HepG2 (cell line): ENCODE measurements around the gene INTS4. TPM values are rescaled to one million over a fixed set of nuclear protein-coding genes. Genes with fewer than 3 reads are reported as not detected.

Source experiments
- ATAC-seq: fragments of 200-7000 bp; cut with Tn5 transposase; 3 replicates; pipeline ENCODE4 v1.9.1; 2020; ENCODE audit warnings: mild to moderate bottlenecking, moderate library complexity
- BruUV-seq: library from RNA; stranded (reverse); fragments of 400-500 nt; replicated peaks from 2 replicates; lab custom pipeline; 2021; lab: Mats Ljungman, UMichigan
- CTCF ChIA-PET: fragments of 300-600 bp; formaldehyde crosslinking; extraction: SDS; loops from one replicate; lab custom pipeline; 2021; ENCODE audit warnings: low total read pairs, inconsistent platforms, low intra/inter-chr PET ratio; lab: Yijun Ruan, JAX
- POLR2A ChIA-PET: fragments of 350-600 bp; sonication (Branson Sonifier 250); formaldehyde crosslinking; loops from one replicate; lab custom pipeline; 2020; ENCODE audit warnings: antibody characterized with exemption, inconsistent platforms; lab: Yijun Ruan, JAX
- DNase-seq: peaks from one replicate; pipeline ENCODE4 v3.0.0-alpha.2; 2015; ENCODE audit warnings: low spot score
- FAIRE-seq: peaks from 3 replicates; lab custom pipeline; 2011; peaks lifted over from hg19 to GRCh38; lab: Jason Lieb, UNC
- H2AFZ ChIP-seq: one replicate; pipeline ENCODE4 v1.6.1; 2011; ENCODE audit warnings: low read length, inconsistent platforms
- H3K27ac ChIP-seq: fragments of 300-600 bp; 3 replicates; pipeline ENCODE4 v1.8.0; 2011; ENCODE audit warnings: mixed run types, mild to moderate bottlenecking, mixed read lengths, low read length, inconsistent platforms; ENCODE audit not compliant: insufficient read depth; ENCODE audit errors: extremely low read length
- H3K27me3 ChIP-seq, 2 experiments: fragments of 200-600 bp in 1 of 2; 2 replicates in 1 of 2; 3 replicates in 1 of 2; pipeline versions ENCODE4 v1.6.0 to v1.8.0; 2011; ENCODE audit warnings: low read length in 2 of 2, mild to moderate bottlenecking in 2 of 2, moderate library complexity in 2 of 2, inconsistent platforms in 1 of 2; ENCODE audit not compliant: insufficient read depth in 2 of 2, control insufficient read depth in 1 of 2
- H3K36me3 ChIP-seq, 2 experiments: fragments of 200-600 bp in 1 of 2; replicated peaks in 1 of 2; 2 replicates in 1 of 2; 3 replicates in 1 of 2; pipeline versions ENCODE4 v1.5.1 to v1.8.0; 2011; ENCODE audit warnings: low read length in 2 of 2, inconsistent platforms in 1 of 2; ENCODE audit not compliant: insufficient read depth in 2 of 2, control insufficient read depth in 1 of 2
- H3K4me1 ChIP-seq: 2 replicates; pipeline ENCODE4 v1.5.1; 2012; ENCODE audit warnings: low read length, inconsistent platforms; ENCODE audit not compliant: insufficient read depth
- H3K4me2 ChIP-seq: 2 replicates; pipeline ENCODE4 v1.6.0; 2011; ENCODE audit warnings: low read depth, low read length, inconsistent platforms
- H3K4me3 ChIP-seq, 3 experiments: fragments of 200-600 bp in 1 of 3; sonication (generic), shearing (Covaris generic) in 1 of 3; replicated peaks in 1 of 3; 2 replicates each; pipeline ENCODE4 v1.5.1; 2011 to 2016; ENCODE audit warnings: low read length in 3 of 3, inconsistent platforms in 2 of 3, low read depth in 2 of 3, mild to moderate bottlenecking in 2 of 3, control low read depth in 1 of 3, mixed read lengths in 1 of 3; ENCODE audit not compliant: insufficient read depth in 1 of 3
- H3K79me2 ChIP-seq: one replicate; pipeline ENCODE4 v1.6.1; 2011; ENCODE audit warnings: low read length, inconsistent platforms; ENCODE audit not compliant: insufficient read depth
- H3K9ac ChIP-seq: 2 replicates; pipeline ENCODE4 v1.6.0; 2011; ENCODE audit warnings: mild to moderate bottlenecking, low read depth, low read length, inconsistent platforms; ENCODE audit not compliant: insufficient read depth
- H3K9me3 ChIP-seq: 2 replicates; pipeline ENCODE4 v1.5.1; 2012; ENCODE audit warnings: mild to moderate bottlenecking, low read length
- H4K20me1 ChIP-seq: 2 replicates; pipeline ENCODE4 v1.6.0; 2011; ENCODE audit warnings: inconsistent platforms, mild to moderate bottlenecking, low read length, moderate library complexity; ENCODE audit not compliant: insufficient read depth
- CTCF ChIP-seq: sonication (generic); formaldehyde crosslinking; IDR thresholded peaks from 2 replicates; pipeline ENCODE4 v1.5.0; 2020; ENCODE audit warnings: mild to moderate bottlenecking, missing genetic modification reagents, moderate library complexity
- FOSL2 ChIP-seq: sonication (generic); formaldehyde crosslinking; IDR thresholded peaks from 2 replicates; pipeline ENCODE4 v1.4.0; 2020; ENCODE audit warnings: missing genetic modification reagents
- HBP1 ChIP-seq: IDR thresholded peaks from 2 replicates; pipeline ENCODE4 v1.6.1; 2016; ENCODE audit warnings: low read depth, control low read depth
- MAX ChIP-seq: IDR thresholded peaks from 2 replicates; pipeline ENCODE4 v1.6.1; 2012; ENCODE audit warnings: inconsistent platforms
- REPIN1 ChIP-seq: sonication (generic); formaldehyde crosslinking; IDR thresholded peaks from 2 replicates; pipeline ENCODE4 v1.8.0; 2022; ENCODE audit warnings: missing genetic modification reagents, low read depth, mild to moderate bottlenecking, borderline replicate concordance
- SAP130 ChIP-seq: IDR thresholded peaks from 2 replicates; pipeline ENCODE4 v1.6.1; 2016; ENCODE audit warnings: low read depth
- SIX1 ChIP-seq: sonication (generic); formaldehyde crosslinking; IDR thresholded peaks from 2 replicates; pipeline ENCODE4 v1.4.0; 2020; ENCODE audit warnings: missing genetic modification reagents, borderline replicate concordance
- SMARCE1 ChIP-seq: fragments of 450-650 bp; IDR thresholded peaks from 2 replicates; pipeline ENCODE4 v1.6.1; 2017; ENCODE audit warnings: borderline replicate concordance
- SNAPC2 ChIP-seq: sonication (generic); formaldehyde crosslinking; IDR thresholded peaks from 2 replicates; pipeline ENCODE4 v1.8.1; 2022; ENCODE audit warnings: mild to moderate bottlenecking, missing genetic modification reagents
- STAT6 ChIP-seq: sonication (generic); formaldehyde crosslinking; IDR thresholded peaks from 2 replicates; pipeline ENCODE4 v1.4.0; 2020; ENCODE audit warnings: missing genetic modification reagents, mild to moderate bottlenecking, borderline replicate concordance
- TBP ChIP-seq: sonication (generic); formaldehyde crosslinking; IDR thresholded peaks from 2 replicates; pipeline ENCODE4 v1.5.0; 2020; ENCODE audit warnings: missing genetic modification reagents
- ZNF251 ChIP-seq: sonication (generic); formaldehyde crosslinking; IDR thresholded peaks from 2 replicates; pipeline ENCODE4 v1.9.0; 2021; ENCODE audit warnings: mild to moderate bottlenecking, missing genetic modification reagents
- ZNF614 ChIP-seq: IDR thresholded peaks from 2 replicates; pipeline ENCODE4 v1.6.1; 2018; ENCODE audit warnings: missing biosample characterization, missing genetic modification reagents, inconsistent platforms, borderline replicate concordance
- WGBS: methylation state at CpG from one replicate; pipeline ENCODE4 v1.1.6; 2017; ENCODE audit warnings: low lambda C conversion rate; 5-methylcytosine and 5-hydroxymethylcytosine counted together
- in situ Hi-C: cut with HindIII; loops from 2 replicates; pipeline ENCODE4 v1.10.0; 2017; ENCODE audit warnings: low pct_unique_long_range_greater_than_20kb; ENCODE audit not compliant: extremely low pct_ligation_motif_present
- intact Hi-C: fragments of 100-400 bp; cut with micrococcal nuclease; formaldehyde crosslinking; loops from one replicate; pipeline ENCODE4 v1.10.0; 2022; ENCODE audit not compliant: unreplicated experiment
- polyA plus RNA-seq, 8 experiments: library from polyadenylated mRNA; depleted of rRNA in 3 of 8; stranded (reverse) in 7 of 8; unstranded in 1 of 8; fragments of >200 nt; fragmentation: Illumina TruSeq in 4 of 8; extraction: Trizol in 4 of 8; gene quantifications; 2 replicates each; pipeline versions ENCODE4 v1.2.1 to v1.2.3, GENCODE V29; 2011 to 2016; ENCODE audit warnings: low read depth in 4 of 8, missing spikeins in 1 of 8, mixed read lengths in 1 of 8; ENCODE audit not compliant: insufficient read depth in 1 of 8
- total RNA-seq, 5 experiments: library from RNA; depleted of rRNA; stranded (reverse); fragments of >200 nt; fragmentation: Illumina TruSeq; extraction: Trizol; gene quantifications; 2 replicates each; pipeline ENCODE4 v1.2.3, GENCODE V29; 2016; ENCODE audit warnings: low read depth in 1 of 5

The INTS4 gene
- total and polyA plus RNA-seq, 2 of the 13 experiments (the other 11 are each of a cell fraction or from before 2014, with no cell fraction given) = 37.3 to 44.8 TPM

- TF ChIP-seq CTCF (CRISPR knock-in tag) (peak; percentile 24; the same call in 1 of the 2 replicates), TBP (no peak), SAP130 (CRISPR knock-in tag) (peak; percentile 28; the same call in 1 of the 2 replicates), SNAPC2 (CRISPR knock-in tag) (no peak), MAX (peak; percentile 38; the same call in 1 of the 2 replicates), ZNF251 (no peak), FOSL2 (peak; percentile 83)
Observed at GRCh38 chr11:78034623-78035022, 40.2 kb upstream of the INTS4 start (continued).

GRCh38 chr11:78033040-78033439 is 38.6 kb upstream of the INTS4 start:
- Histone ChIP-seq H3K4me1 (peaks cover 92% of the 10 kb centered on the region), H4K20me1 (no peaks in the 10 kb centered on the region), H3K4me3 (no peak overlapping the region), H3K27me3 (no peaks in the 10 kb centered on the region), H3K9me3 (no peaks in the 10 kb centered on the region), H3K4me2 (no peak overlapping the region; the same call in 1 of the 2 replicates), H3K27ac (no peak overlapping the region), H3K9ac (no peak overlapping the region), H2AFZ (no peak overlapping the region), H3K36me3 (no peaks in the 10 kb centered on the region), H3K79me2 (no peaks in the 10 kb centered on the region)
- CTCF ChIA-PET = no interaction called here
- POLR2A ChIA-PET = no interaction called here
- no TSS peak for BruUV-seq
- ATAC-seq = peak; percentile 39
- WGBS = 0% methylated on average over 4 of the region's 4 CpGs
- DNase-seq = peak; percentile 68
- intact Hi-C loops = no loop called here
- FAIRE-seq = peak; percentile 67
- in situ Hi-C loops = no loop called here
- TF ChIP-seq FOSL2 = 0 out of 2 replicates have a peak, but pooled peaks have one; percentile 21
- no peak for TF ChIP-seq CTCF (CRISPR knock-in tag)
- TF ChIP-seq SMARCE1 = no peak
- TF ChIP-seq SIX1 (CRISPR knock-in tag) = no peak
- 0 out of 2 replicates have a peak, but pooled peaks have one; percentile 51 for TF ChIP-seq ZNF614 (CRISPR knock-in tag)
- no peak for TF ChIP-seq STAT6 (CRISPR knock-in tag)
- TF ChIP-seq HBP1 (CRISPR knock-in tag) = no peak
- TF ChIP-seq REPIN1 (CRISPR knock-in tag) = no peak
